BJ (cell line): ENCODE measurements around the gene NUDCD3. TPM values are rescaled to one million over a fixed set of nuclear protein-coding genes. Genes with fewer than 3 reads are reported as not detected.
"Not testable (repeated sequence)": the region's sequence is repeated elsewhere in the genome, so short reads cannot be mapped to it uniquely, and the experiment has no call there.

Experiments used
- CTCF ChIA-PET: fragments of 350-600 bp; formaldehyde crosslinking; extraction: SDS; loops from one replicate; lab custom pipeline; 2021; ENCODE audit warnings: antibody characterized with exemption, inconsistent platforms; lab: Yijun Ruan, JAX
- POLR2A ChIA-PET: fragments of 300-600 bp; sonication (Branson Sonifier 250); formaldehyde crosslinking; extraction: SDS; loops from one replicate; lab custom pipeline; 2021; ENCODE audit warnings: antibody characterized with exemption; lab: Charles Lee
- DNase-seq: peaks from one replicate; pipeline ENCODE4 v3.0.0-alpha.2; 2011; ENCODE audit warnings: low read depth
- H3K27me3 ChIP-seq: 2 replicates; pipeline ENCODE4 v1.6.0; 2011; ENCODE audit warnings: low read length; ENCODE audit not compliant: control insufficient read depth, insufficient read depth
- H3K36me3 ChIP-seq: 2 replicates; pipeline ENCODE4 v1.5.1; 2011; ENCODE audit warnings: low read length; ENCODE audit not compliant: control insufficient read depth, insufficient read depth
- H3K4me3 ChIP-seq: 2 replicates; pipeline ENCODE4 v1.5.1; 2011; ENCODE audit warnings: low read depth, mild to moderate bottlenecking, control low read depth, low read length
- polyA plus RNA-seq: library from polyadenylated mRNA; depleted of rRNA; stranded (reverse); fragments of >200 nt; gene quantifications from 2 replicates; pipeline ENCODE4 v1.2.3, GENCODE V29; 2011
- TF ChIP-seq, protein P1 (sequence below): IDR thresholded peaks from 2 replicates; pipeline ENCODE4 v1.5.1; 2011; ENCODE audit warnings: low read depth, mild to moderate bottlenecking, control low read depth, inconsistent platforms, low read length, moderate library complexity; ENCODE audit not compliant: insufficient read depth

Gene NUDCD3
- polyA plus RNA-seq, 1 experiment = 82.8 TPM

- CTCF ChIA-PET = interaction anchor here (1.1 kb wide), 1 partner anchor 19 kb away, joined by 3 read pairs; the partner anchor contains the start of gene NUDCD3
- peaks cover 8% of the 10 kb centered on the region; the same call in 1 of the 2 replicates for H3K27me3 ChIP-seq
Measured at GRCh38 chr7:44508328-44509030, 18.0 kb upstream of the NUDCD3 start.

GRCh38 chr7:44506592-44507288 lies 16.3 kb upstream of the NUDCD3 start:
- POLR2A ChIA-PET, H3K4me3 ChIP-seq, H3K36me3 ChIP-seq, DNase-seq, H3K27me3 ChIP-seq, CTCF ChIA-PET: not testable (repeated sequence)

More at GRCh38 chr7:44508328-44509030, 18.0 kb upstream of the NUDCD3 start:
- no peak for DNase-seq
- H3K4me3 ChIP-seq = no peak overlapping the region
- POLR2A ChIA-PET = no interaction called here
- TF ChIP-seq, protein P1, sequence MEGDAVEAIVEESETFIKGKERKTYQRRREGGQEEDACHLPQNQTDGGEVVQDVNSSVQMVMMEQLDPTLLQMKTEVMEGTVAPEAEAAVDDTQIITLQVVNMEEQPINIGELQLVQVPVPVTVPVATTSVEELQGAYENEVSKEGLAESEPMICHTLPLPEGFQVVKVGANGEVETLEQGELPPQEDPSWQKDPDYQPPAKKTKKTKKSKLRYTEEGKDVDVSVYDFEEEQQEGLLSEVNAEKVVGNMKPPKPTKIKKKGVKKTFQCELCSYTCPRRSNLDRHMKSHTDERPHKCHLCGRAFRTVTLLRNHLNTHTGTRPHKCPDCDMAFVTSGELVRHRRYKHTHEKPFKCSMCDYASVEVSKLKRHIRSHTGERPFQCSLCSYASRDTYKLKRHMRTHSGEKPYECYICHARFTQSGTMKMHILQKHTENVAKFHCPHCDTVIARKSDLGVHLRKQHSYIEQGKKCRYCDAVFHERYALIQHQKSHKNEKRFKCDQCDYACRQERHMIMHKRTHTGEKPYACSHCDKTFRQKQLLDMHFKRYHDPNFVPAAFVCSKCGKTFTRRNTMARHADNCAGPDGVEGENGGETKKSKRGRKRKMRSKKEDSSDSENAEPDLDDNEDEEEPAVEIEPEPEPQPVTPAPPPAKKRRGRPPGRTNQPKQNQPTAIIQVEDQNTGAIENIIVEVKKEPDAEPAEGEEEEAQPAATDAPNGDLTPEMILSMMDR = no peak
- no peaks in the 10 kb centered on the region for H3K36me3 ChIP-seq

DNA sequence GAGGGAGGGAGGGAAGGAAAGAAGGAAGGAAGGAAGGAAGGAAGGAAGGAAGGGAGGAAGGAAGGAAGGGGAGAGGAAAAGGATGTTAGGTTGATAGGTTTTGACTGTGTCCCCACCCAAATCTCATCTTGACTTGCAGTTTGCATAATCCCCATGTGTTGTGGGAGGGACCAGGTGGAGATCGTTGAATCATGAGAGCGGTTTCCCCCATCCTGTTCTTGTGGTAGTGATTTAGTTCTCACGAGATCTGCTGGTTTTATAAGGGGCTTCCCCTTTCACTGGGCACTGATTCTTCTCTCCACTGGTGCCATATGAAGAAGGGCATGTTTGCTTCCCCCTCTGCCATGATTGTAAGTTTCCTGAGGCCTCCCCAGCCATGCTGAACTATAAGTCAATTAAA lies 15.1 kb upstream of the NUDCD3 start:
- POLR2A ChIA-PET = no interaction called here
- CTCF ChIA-PET = no interaction called here
- TF ChIP-seq, protein P1 = no peak
- H3K27me3 ChIP-seq = peaks cover 7% of the 10 kb centered on the region; the same call in 1 of the 2 replicates
- H3K36me3 ChIP-seq = no peaks in the 10 kb centered on the region
- H3K4me3 ChIP-seq = no peak overlapping the region
- no peak for DNase-seq

GRCh38 chr7:44498230-44498954 lies 7.9 kb upstream of the NUDCD3 start:
- POLR2A ChIA-PET = no interaction called here
- peaks cover 3% of the 10 kb centered on the region; the same call in 1 of the 2 replicates for H3K27me3 ChIP-seq
- CTCF ChIA-PET = no interaction called here
- TF ChIP-seq, protein P1 = no peak
- H3K36me3 ChIP-seq = no peaks in the 10 kb centered on the region
- H3K4me3 ChIP-seq = no peak overlapping the region
- DNase-seq = no peak

GRCh38 chr7:44497155-44498027 lies 6.9 kb upstream of the NUDCD3 start:
- Histone ChIP-seq H3K36me3 (no peaks in the 10 kb centered on the region), H3K4me3 (no peak overlapping the region), H3K27me3 (peaks cover 3% of the 10 kb centered on the region; the same call in 1 of the 2 replicates)
- CTCF ChIA-PET = no interaction called here
- TF ChIP-seq, protein P1 = no peak
- DNase-seq = no peak
- POLR2A ChIA-PET = no interaction called here
